ENCODE data around the gene MGARP. TPM values are rescaled to one million over a fixed set of nuclear protein-coding genes. Genes with fewer than 3 reads are reported as not detected.
A peak's percentile ranks its signal among the peaks of the same experiment; 100 is the strongest.

The MGARP gene
- total RNA-seq, 2 experiments from 2014 or later: 2.6 TPM; not detected in 1

DNA sequence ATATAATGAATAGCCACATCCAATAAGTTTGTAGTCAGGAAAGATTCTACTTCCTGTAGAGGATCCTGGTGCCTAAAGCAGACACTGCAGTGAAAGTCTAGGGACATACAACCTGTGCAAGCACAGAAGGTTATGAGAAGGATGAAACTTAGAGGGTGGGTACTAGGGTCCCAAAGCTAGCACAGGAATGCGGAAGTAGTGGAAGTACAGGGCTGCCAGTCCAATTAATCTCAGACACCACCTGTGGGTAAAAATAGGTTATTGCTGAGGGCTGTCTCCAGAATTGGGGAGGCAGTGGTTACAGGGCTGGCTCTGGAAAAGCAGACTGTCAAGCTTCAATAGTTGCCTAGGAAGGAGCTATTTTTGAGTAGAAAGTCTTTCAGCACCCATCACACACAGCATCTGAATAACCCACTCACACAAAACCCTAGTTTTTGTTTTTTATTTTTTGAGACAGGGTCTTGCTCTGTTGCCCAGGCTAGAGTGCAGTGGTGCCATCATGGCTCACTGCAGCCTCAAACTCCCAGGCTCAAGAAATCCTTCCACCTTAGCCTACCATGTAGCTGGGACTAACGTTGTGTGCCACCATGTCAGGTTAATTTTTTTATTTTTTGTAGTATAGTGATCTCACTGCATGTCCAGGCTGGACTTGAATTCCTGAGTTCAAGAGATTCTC is 52.2 kb downstream of the MGARP start:
- ChIA-PET CTCF (ENCODE audit: unreplicated experiment) (interaction anchor here (0.7 to 1.2 kb wide), 2 partner anchors 68 to 69 kb away, joined by 3 to 4 read pairs; no protein-coding TSS in a partner anchor), POLR2A (interaction anchor here (0.7 to 3.6 kb wide), 10 partner anchors 8 to 221 kb away, joined by 3 to 22 read pairs (median 5); partner anchors contain the start of genes NAA15 and NDUFC1)
- TF ChIP-seq, protein P1, sequence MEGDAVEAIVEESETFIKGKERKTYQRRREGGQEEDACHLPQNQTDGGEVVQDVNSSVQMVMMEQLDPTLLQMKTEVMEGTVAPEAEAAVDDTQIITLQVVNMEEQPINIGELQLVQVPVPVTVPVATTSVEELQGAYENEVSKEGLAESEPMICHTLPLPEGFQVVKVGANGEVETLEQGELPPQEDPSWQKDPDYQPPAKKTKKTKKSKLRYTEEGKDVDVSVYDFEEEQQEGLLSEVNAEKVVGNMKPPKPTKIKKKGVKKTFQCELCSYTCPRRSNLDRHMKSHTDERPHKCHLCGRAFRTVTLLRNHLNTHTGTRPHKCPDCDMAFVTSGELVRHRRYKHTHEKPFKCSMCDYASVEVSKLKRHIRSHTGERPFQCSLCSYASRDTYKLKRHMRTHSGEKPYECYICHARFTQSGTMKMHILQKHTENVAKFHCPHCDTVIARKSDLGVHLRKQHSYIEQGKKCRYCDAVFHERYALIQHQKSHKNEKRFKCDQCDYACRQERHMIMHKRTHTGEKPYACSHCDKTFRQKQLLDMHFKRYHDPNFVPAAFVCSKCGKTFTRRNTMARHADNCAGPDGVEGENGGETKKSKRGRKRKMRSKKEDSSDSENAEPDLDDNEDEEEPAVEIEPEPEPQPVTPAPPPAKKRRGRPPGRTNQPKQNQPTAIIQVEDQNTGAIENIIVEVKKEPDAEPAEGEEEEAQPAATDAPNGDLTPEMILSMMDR (conservative IDR thresholded peaks at IDR 0.05; ENCODE audit: low read length): peak; percentile 68
- no peak for TF ChIP-seq EZH2phosphoT487 (IDR thresholded peaks at IDR 0.05; ENCODE audit: borderline replicate concordance, low read depth, low read length)
- Histone ChIP-seq H3K4me1 (ENCODE audit: insufficient read depth, low read length, poor library complexity, severe bottlenecking) (peaks cover 66% of the 10 kb centered on the region), H3K79me2 (ENCODE audit: insufficient read depth, low read depth, low read length) (no peaks in the 10 kb centered on the region), H3K9me3 (ENCODE audit: low read length) (no peaks in the 10 kb centered on the region), H3K36me3 (ENCODE audit: insufficient read depth, low read length) (no peaks in the 10 kb centered on the region), H4K20me1 (ENCODE audit: insufficient read depth, low read length) (no peaks in the 10 kb centered on the region), H3K4me3 (ENCODE audit: low read depth, low read length, poor library complexity, severe bottlenecking) (no peak overlapping the region), H3K9me2 (ENCODE audit: insufficient read depth, low read length) (no peaks in the 10 kb centered on the region), H3K27ac (ENCODE audit: low read depth, low read length, poor library complexity, severe bottlenecking) (peak overlapping the region; percentile 23), H2AFZ (ENCODE audit: low read length) (peak overlapping the region; percentile 76), H3K4me2 (ENCODE audit: low read length) (peak overlapping the region; percentile 34)
- intact Hi-C loops (cut with micrococcal nuclease; ENCODE audit: unreplicated experiment): loop anchor here (1.0 to 5.0 kb wide), 3 partner anchors 43 to 196 kb away; no protein-coding TSS in a partner anchor
- no TSS peak for BruUV-seq (replicated peaks)
- DNase-seq (ENCODE audit: low spot score): peak; percentile 73

DNA sequence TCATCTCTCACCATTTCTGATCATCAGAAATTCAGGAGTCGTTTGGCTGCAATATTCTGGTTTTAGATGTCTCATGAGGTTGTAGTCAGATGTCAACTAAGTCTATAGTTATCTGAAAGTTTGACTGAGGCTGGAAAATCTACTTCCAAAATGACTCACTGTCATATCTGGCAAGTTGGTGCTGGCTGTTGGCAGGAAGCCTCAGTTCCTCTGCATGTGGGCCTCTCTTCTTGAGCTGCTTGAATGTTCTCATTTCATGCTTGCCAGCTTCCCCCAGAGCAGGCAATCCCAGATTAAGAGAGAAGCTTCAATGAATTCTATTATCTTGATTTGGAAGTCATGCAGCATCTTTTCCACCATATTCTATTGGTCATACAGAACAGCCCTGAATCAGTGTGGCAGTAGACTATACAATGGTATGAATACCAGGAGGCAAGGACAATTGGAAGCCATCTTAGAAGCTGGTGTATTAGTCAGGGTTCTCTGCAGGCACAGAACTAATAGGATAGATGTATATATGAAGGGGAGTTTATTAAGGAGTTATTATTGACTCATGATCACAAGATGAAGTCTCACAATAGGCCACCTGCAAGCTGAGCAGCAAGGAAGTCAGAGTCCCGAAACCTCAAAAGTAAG is 56.2 kb downstream of the MGARP start:
- H2AFZ ChIP-seq (ENCODE audit: low read length): peak overlapping the region; percentile 50; the same call in 1 of the 2 replicates
- H3K27ac ChIP-seq (ENCODE audit: low read depth, low read length, poor library complexity, severe bottlenecking): no peak overlapping the region
- no peak for TF ChIP-seq EZH2phosphoT487 (IDR thresholded peaks at IDR 0.05; ENCODE audit: borderline replicate concordance, low read depth, low read length)
- TF ChIP-seq, protein P1 (conservative IDR thresholded peaks at IDR 0.05; ENCODE audit: low read length): no peak
- BruUV-seq (replicated peaks): no TSS peak
- peaks cover 38% of the 10 kb centered on the region for H3K4me1 ChIP-seq (ENCODE audit: insufficient read depth, low read length, poor library complexity, severe bottlenecking)
- H3K79me2 ChIP-seq (ENCODE audit: insufficient read depth, low read depth, low read length): no peaks in the 10 kb centered on the region
- no peak overlapping the region for H3K4me3 ChIP-seq (ENCODE audit: low read depth, low read length, poor library complexity, severe bottlenecking)
- no peaks in the 10 kb centered on the region for H3K9me2 ChIP-seq (ENCODE audit: insufficient read depth, low read length)
- CTCF ChIA-PET (ENCODE audit: unreplicated experiment): interaction anchor here (0.6 to 1.2 kb wide), 2 partner anchors 9 to 253 kb away, joined by 3 read pairs; no protein-coding TSS in a partner anchor
- no peaks in the 10 kb centered on the region for H3K9me3 ChIP-seq (ENCODE audit: low read length)
- POLR2A ChIA-PET: interaction anchor here (0.6 to 2.9 kb wide), 6 partner anchors 9 to 155 kb away, joined by 3 to 18 read pairs (median 4); no protein-coding TSS in a partner anchor
- H3K36me3 ChIP-seq (ENCODE audit: insufficient read depth, low read length): no peaks in the 10 kb centered on the region
- H4K20me1 ChIP-seq (ENCODE audit: insufficient read depth, low read length): no peaks in the 10 kb centered on the region
- intact Hi-C loops (cut with micrococcal nuclease; ENCODE audit: unreplicated experiment): no loop called here
- DNase-seq (ENCODE audit: low spot score): no peak
- no peak overlapping the region for H3K4me2 ChIP-seq (ENCODE audit: low read length)
